BJ (cell line): ENCODE results near the gene COL9A3. TPM values are rescaled to one million over a fixed set of nuclear protein-coding genes. Genes with fewer than 3 reads are reported as not detected.

ENCODE experiments used
- CTCF ChIA-PET: fragments of 350-600 bp; formaldehyde crosslinking; extraction: SDS; loops from one replicate; lab custom pipeline; 2021; ENCODE audit warnings: antibody characterized with exemption, inconsistent platforms; lab: Yijun Ruan, JAX
- POLR2A ChIA-PET: fragments of 300-600 bp; sonication (Branson Sonifier 250); formaldehyde crosslinking; extraction: SDS; loops from one replicate; lab custom pipeline; 2021; ENCODE audit warnings: antibody characterized with exemption; lab: Charles Lee
- DNase-seq: peaks from one replicate; pipeline ENCODE4 v3.0.0-alpha.2; 2011; ENCODE audit warnings: low read depth
- H3K27me3 ChIP-seq: 2 replicates; pipeline ENCODE4 v1.6.0; 2011; ENCODE audit warnings: low read length; ENCODE audit not compliant: control insufficient read depth, insufficient read depth
- H3K36me3 ChIP-seq: 2 replicates; pipeline ENCODE4 v1.5.1; 2011; ENCODE audit warnings: low read length; ENCODE audit not compliant: control insufficient read depth, insufficient read depth
- H3K4me3 ChIP-seq: 2 replicates; pipeline ENCODE4 v1.5.1; 2011; ENCODE audit warnings: low read depth, mild to moderate bottlenecking, control low read depth, low read length
- CTCF ChIP-seq: IDR thresholded peaks from 2 replicates; pipeline ENCODE4 v1.5.1; 2011; ENCODE audit warnings: low read depth, mild to moderate bottlenecking, control low read depth, inconsistent platforms, low read length, moderate library complexity; ENCODE audit not compliant: insufficient read depth
- polyA plus RNA-seq: library from polyadenylated mRNA; depleted of rRNA; stranded (reverse); fragments of >200 nt; gene quantifications from 2 replicates; pipeline ENCODE4 v1.2.3, GENCODE V29; 2011

The COL9A3 gene
- polyA plus RNA-seq, 1 experiment, result 0.21 TPM

DNA sequence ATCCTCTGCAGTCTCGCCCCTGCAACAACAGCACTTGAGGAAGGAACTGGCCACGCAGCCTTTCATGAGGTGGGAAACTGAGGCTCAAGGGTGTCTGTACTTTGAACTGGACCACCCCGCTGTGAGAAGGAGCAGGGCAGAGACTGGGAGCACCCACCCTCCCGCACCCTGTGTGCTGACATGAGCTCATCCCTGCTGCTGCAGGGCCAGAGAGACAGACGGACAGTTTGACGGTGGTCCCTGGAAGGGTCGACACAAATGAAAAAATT, 37.5 kb upstream of the COL9A3 start:
- TF ChIP-seq CTCF, result no peak
- Histone ChIP-seq H3K4me3 (no peak overlapping the region), H3K36me3 (no peaks in the 10 kb centered on the region), H3K27me3 (0 out of 2 replicates have a peak, but pooled peaks cover under 1% of the 10 kb centered on the region)
- POLR2A ChIA-PET, result no interaction called here
- DNase-seq, result no peak
- CTCF ChIA-PET, result no interaction called here

GRCh38 chr20:62780204-62780603, 36.6 kb upstream of the COL9A3 start:
- TF ChIP-seq CTCF, result no peak
- Histone ChIP-seq H3K36me3 (no peaks in the 10 kb centered on the region), H3K27me3 (no peaks in the 10 kb centered on the region), H3K4me3 (no peak overlapping the region)
- ChIA-PET CTCF (no interaction called here), POLR2A (interaction anchor here (0.6 kb wide), 1 partner anchor 76 kb away, joined by 4 read pairs; no protein-coding TSS in a partner anchor)
- no peak for DNase-seq

DNA sequence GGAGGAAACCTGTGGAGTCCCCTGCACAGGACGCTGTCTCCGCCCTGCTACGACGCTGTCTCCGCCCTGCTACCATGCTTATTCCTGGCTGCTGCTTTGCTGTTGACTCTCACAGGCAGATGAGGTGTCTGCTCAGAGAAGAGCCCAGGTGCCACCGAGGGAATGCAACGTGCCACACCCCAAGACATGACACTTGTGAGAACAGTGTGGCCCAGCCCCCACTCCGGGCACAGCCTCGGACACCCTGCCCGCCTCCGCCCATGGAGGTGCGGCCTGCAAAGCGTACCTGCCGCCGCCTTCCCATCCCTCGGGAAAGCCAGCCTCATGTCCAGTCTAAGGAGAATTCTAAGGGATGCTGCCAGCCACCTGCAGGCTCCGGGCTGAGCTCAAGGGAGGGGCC, 36.2 kb upstream of the COL9A3 start:
- Histone ChIP-seq H3K27me3 (no peaks in the 10 kb centered on the region), H3K36me3 (no peaks in the 10 kb centered on the region), H3K4me3 (no peak overlapping the region)
- ChIA-PET CTCF (interaction anchor here (3.4 kb wide), 1 partner anchor 11 kb away, joined by 19 read pairs; no protein-coding TSS in a partner anchor), POLR2A (interaction anchor here (0.6 kb wide), 1 partner anchor 77 kb away, joined by 4 read pairs; no protein-coding TSS in a partner anchor)
- DNase-seq, result no peak
- TF ChIP-seq CTCF, result no peak

GRCh38 chr20:62782149-62782892, 34.5 kb upstream of the COL9A3 start:
- no peaks in the 10 kb centered on the region for H3K27me3 ChIP-seq
- H3K4me3 ChIP-seq, result no peak overlapping the region
- 0 out of 2 replicates have a peak, but pooled peaks have one; percentile 18 for TF ChIP-seq CTCF
- ChIA-PET POLR2A (no interaction called here), CTCF (interaction anchor here (0.9 to 3.4 kb wide), 3 partner anchors 9 to 113 kb away, joined by 3 to 19 read pairs (median 3); no protein-coding TSS in a partner anchor)
- no peak for DNase-seq
- no peaks in the 10 kb centered on the region for H3K36me3 ChIP-seq

- H3K36me3 ChIP-seq, result no peaks in the 10 kb centered on the region
- no peak overlapping the region for H3K4me3 ChIP-seq
- DNase-seq, result no peak
- POLR2A ChIA-PET, result no interaction called here
- CTCF ChIA-PET, result interaction anchor here (0.9 to 3.4 kb wide), 3 partner anchors 9 to 113 kb away, joined by 3 to 19 read pairs (median 3); no protein-coding TSS in a partner anchor
- no peaks in the 10 kb centered on the region for H3K27me3 ChIP-seq
- no peak for TF ChIP-seq CTCF
Measured at GRCh38 chr20:62782893-62783278, 34.0 kb upstream of the COL9A3 start.
